HFF-Myc (cell line): Measurements from ENCODE around the gene POLR1G.

Experiments
- DNase-seq: peaks from one replicate; pipeline ENCODE4 v3.0.0-alpha.2; 2011; ENCODE audit warnings: low read depth; ENCODE audit errors: extremely low read depth
- H3K4me3 ChIP-seq: replicated peaks from 2 replicates; pipeline ENCODE4 v1.5.1; 2011; ENCODE audit warnings: low read depth, mild to moderate bottlenecking, control low read depth, low read length
- TF ChIP-seq, protein P1 (sequence below): IDR thresholded peaks from 2 replicates; pipeline ENCODE4 v1.5.1; 2012; ENCODE audit warnings: mild to moderate bottlenecking, low read depth, low read length, control low read depth; ENCODE audit errors: missing control alignments

The POLR1G gene

DNA sequence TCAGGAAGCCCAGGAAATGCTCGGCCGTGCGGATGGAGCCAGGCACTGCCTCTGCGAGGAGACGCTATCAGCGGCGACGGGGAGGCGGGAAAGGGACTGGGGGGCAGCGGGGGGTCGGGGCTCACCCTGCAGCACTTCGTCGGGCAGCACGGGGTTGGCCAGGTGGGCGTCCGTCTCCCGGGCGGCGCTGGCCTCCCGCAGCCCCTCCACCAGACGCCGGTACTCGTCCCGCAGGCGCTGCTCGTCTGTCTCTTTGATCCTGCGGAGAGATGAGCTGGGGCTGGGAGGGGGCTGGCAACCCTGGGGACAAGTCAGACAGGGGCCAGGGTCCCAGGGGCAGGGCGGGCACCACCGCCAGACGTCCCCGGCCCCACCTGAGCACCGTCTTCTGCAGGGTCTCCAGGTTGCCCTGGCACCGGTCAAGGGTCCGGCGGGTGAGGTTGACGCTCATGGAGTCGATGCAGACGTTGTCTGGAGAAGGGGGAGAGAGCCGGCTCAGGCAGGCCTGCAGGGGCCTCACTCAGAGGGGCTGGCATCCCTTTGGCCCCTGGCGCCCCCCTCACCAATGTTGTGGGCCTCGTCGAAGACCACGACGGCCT is 42.5 kb upstream of the POLR1G start:
- no peak for DNase-seq
- no peak overlapping the region for H3K4me3 ChIP-seq
- TF ChIP-seq, protein P1, sequence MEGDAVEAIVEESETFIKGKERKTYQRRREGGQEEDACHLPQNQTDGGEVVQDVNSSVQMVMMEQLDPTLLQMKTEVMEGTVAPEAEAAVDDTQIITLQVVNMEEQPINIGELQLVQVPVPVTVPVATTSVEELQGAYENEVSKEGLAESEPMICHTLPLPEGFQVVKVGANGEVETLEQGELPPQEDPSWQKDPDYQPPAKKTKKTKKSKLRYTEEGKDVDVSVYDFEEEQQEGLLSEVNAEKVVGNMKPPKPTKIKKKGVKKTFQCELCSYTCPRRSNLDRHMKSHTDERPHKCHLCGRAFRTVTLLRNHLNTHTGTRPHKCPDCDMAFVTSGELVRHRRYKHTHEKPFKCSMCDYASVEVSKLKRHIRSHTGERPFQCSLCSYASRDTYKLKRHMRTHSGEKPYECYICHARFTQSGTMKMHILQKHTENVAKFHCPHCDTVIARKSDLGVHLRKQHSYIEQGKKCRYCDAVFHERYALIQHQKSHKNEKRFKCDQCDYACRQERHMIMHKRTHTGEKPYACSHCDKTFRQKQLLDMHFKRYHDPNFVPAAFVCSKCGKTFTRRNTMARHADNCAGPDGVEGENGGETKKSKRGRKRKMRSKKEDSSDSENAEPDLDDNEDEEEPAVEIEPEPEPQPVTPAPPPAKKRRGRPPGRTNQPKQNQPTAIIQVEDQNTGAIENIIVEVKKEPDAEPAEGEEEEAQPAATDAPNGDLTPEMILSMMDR: no peak

DNA sequence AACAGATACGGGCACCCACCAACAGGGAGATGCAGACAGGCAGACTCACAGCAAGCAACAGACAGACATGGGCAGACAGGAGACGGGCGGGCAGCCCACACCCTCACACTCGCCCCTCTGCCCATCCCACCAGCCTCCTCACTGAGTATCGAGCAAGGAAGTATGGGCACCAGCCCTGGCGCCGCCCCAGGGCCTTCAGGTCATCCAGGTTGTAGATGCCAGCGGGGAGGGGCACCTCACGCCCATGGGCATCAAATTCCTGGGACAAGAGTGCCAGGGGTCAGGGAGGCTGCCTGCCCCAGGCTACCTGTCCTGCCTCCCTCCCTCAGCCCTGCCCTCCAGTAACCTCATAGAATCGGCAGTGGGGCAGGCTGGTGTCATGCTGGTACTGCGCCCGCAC is 41.7 kb upstream of the POLR1G start:
- H3K4me3 ChIP-seq: no peak overlapping the region
- TF ChIP-seq, protein P1: no peak
- no peak for DNase-seq

DNA sequence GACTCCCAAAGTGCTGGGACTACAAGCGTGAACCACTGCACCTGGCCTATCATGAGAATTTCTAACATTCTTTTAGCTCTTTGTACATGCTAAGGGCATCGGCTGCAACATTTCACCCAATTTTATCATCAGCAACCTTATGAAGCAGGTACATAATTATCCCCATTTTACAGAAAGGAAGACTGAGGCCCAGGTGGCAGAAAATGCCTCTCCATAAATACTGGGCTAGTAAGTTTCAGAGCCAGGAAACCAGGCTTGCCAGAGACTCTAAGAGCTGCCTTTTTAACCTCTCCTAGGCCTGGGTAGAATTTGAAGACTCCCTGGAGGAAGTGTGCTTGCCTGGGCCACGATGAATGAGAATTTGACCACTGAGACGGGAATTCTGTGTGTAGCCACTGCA is 38.3 kb upstream of the POLR1G start:
- no peak overlapping the region for H3K4me3 ChIP-seq
- TF ChIP-seq, protein P1: no peak
- DNase-seq: no peak

DNA sequence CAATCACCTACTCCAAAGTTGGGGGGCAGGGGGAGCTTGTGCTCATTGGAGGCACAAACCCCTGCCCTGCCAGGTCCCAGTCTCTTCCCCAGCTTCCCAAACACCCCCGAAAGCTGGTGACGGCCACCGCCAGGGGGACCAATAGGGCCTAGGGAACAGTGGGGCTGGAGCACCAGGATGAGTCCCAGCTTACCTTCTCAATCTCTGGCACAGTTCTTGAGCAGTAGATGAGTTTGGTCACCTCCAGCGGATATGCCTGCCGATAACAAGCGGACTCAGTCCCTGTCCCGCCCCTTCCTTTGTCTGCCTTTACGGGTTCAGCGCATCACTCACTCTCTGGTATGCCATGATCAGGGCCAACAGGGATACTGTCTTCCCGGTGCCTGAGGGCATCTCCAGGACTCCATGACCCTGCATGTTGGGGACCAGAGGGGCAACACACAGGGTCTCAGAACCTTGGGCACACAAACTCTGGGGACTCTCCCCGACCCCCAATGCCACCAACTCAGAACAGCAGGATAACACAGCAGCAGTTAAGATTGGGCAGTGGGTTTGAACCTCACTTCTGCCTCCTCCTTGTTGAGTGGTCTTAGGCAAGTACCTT is 37.6 kb upstream of the POLR1G start:
- no peak for DNase-seq
- TF ChIP-seq, protein P1: no peak
- H3K4me3 ChIP-seq: peak overlapping the region; percentile 86

DNA sequence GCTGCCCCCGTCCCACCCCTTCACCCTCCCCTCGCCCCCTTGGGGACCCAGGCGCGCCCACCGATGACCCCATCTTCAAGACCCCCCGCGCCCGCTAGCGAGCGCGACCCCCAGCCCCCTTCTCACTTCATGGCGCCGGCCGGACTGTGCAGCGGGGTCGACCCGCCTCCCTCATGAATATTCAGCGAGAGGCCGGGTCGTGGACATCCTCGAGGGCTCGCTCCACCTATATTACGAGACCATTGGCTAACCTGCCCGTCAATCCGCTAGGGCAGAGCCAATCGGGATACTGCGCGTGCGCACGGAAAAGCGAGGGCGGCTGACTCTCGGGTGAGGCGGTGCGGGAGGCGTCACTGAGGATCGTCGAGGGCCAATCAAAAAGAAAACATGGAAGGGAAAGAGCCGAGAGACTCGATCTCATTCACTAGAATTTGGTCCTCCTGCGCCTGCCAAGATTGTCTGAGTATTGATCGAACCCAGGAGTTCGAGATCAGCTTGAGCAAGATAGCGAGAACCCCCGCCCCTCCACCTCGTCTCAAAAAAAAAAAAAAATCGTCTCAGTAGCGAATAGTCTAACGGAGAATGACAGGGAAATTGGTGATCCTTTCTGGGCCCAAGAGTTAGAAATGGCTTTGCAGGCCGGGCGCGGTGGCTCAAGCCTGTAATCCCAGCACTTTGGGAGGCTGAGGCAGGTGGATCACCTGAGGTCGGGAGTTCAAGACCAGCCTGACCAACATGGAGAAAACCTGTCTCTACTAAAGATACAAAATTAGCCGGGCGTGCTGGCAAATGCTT is 35.8 kb upstream of the POLR1G start, which contains the start of gene ERCC2:
ERCC2 (minus strand) TSS at position 164 of the 795 bp plus-strand sequence; CDS start at position 131, 33 bp downstream.
- TF ChIP-seq, protein P1: no peak
- H3K4me3 ChIP-seq: peak within 1 kb of the TSS; percentile 86
- peak; percentile 98 for DNase-seq

DNA sequence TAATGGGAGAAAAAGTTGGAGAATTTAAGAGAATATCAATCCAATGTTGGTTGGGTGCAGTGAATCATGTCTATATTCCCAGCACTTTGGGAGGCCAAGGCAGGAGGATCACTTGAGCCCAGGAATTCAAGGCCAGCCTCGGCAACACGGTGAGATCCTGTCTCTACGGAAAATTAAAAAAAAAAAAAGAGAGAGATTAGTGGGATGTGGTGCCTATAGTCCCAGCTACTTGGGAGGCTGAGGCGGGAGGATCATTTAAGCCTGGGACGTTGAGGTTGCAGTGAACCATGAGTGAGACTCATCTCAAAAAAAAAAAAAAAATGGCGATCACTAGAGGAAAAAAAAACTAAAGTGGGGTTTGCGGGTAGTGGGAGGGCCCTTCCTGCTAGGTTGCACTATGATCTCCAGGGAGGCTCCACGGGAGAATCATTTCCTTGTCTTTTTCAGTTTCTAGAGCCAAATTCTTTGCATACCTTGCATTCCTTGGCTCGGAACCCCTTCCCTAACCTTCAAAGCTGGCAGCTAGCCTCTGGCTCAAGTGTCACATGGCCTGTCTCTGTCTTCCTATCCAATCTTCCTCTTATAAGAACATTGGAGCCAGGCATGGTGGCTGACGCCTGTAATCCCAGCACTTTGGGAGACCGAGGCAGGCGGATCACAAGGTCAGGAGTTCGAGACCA is 30.3 kb upstream of the POLR1G start:
- TF ChIP-seq, protein P1: no peak
- peak; percentile 64 for DNase-seq

More for the DNA sequence above, 30.3 kb upstream of the POLR1G start:
- H3K4me3 ChIP-seq: no peak overlapping the region
